Keratinocyte (primary cell): ENCODE measurements around the gene VPS18. TPM values are rescaled to one million over a fixed set of nuclear protein-coding genes. Genes with fewer than 3 reads are reported as not detected.
A peak's percentile ranks its signal among the peaks of the same experiment; 100 is the strongest.

ENCODE experiments used
- DNase-seq: peaks from one replicate; pipeline ENCODE4 v3.0.0-alpha.2; 2011; ENCODE audit warnings: low read depth, missing footprints, low spot score
- FAIRE-seq: peaks from 2 replicates; lab custom pipeline; 2011; peaks lifted over from hg19 to GRCh38; lab: Jason Lieb, UNC
- H2AFZ ChIP-seq: 2 replicates; pipeline ENCODE4 v1.6.0; 2012; ENCODE audit warnings: low read length, control low read depth, inconsistent platforms; ENCODE audit not compliant: control insufficient read depth
- H3K27ac ChIP-seq: 2 replicates; pipeline ENCODE4 v1.5.1; 2011; ENCODE audit warnings: low read length; ENCODE audit not compliant: control insufficient read depth, insufficient read depth
- H3K27me3 ChIP-seq: 3 replicates; pipeline ENCODE4 v1.6.0; 2011; ENCODE audit warnings: low read length; ENCODE audit not compliant: control insufficient read depth, insufficient read depth; ENCODE audit errors: extremely low read depth
- H3K36me3 ChIP-seq, 2 experiments: 2 replicates in 1 of 2; 3 replicates in 1 of 2; pipeline ENCODE4 v1.5.1; 2011; ENCODE audit warnings: low read length in 2 of 2, mild to moderate bottlenecking in 1 of 2; ENCODE audit not compliant: control insufficient read depth in 2 of 2, insufficient read depth in 2 of 2; ENCODE audit errors: extremely low read depth in 1 of 2
- H3K4me1 ChIP-seq: 3 replicates; pipeline ENCODE4 v1.5.1; 2011; ENCODE audit warnings: low read length; ENCODE audit not compliant: control insufficient read depth, insufficient read depth; ENCODE audit errors: extremely low read depth
- H3K4me2 ChIP-seq: 3 replicates; pipeline ENCODE4 v1.6.0; 2011; ENCODE audit warnings: low read depth, low read length; ENCODE audit not compliant: control insufficient read depth, insufficient read depth; ENCODE audit errors: extremely low read depth
- H3K4me3 ChIP-seq, 3 experiments: fragments of 200-600 bp in 1 of 3; sonication (generic) in 1 of 3; 2 replicates in 2 of 3; 3 replicates in 1 of 3; pipeline ENCODE4 v1.5.1; 2011 to 2016; ENCODE audit warnings: low read length in 3 of 3, mild to moderate bottlenecking in 3 of 3, control low read depth in 2 of 3, inconsistent platforms in 1 of 3, low read depth in 1 of 3, mixed read lengths in 1 of 3, mixed run types in 1 of 3, moderate library complexity in 1 of 3; ENCODE audit not compliant: control insufficient read depth in 2 of 3, insufficient read depth in 2 of 3; ENCODE audit errors: extremely low read depth in 1 of 3
- H3K79me2 ChIP-seq: 2 replicates; pipeline ENCODE4 v1.6.0; 2012; ENCODE audit warnings: low read length; ENCODE audit not compliant: control insufficient read depth, insufficient read depth
- H3K9ac ChIP-seq: 3 replicates; pipeline ENCODE4 v1.6.0; 2011; ENCODE audit warnings: low read length; ENCODE audit not compliant: control insufficient read depth, insufficient read depth; ENCODE audit errors: extremely low read depth
- H3K9me1 ChIP-seq: 3 replicates; pipeline ENCODE4 v1.6.0; 2011; ENCODE audit warnings: low read length; ENCODE audit not compliant: control insufficient read depth, insufficient read depth; ENCODE audit errors: extremely low read depth
- H3K9me3 ChIP-seq: 2 replicates; pipeline ENCODE4 v1.5.1; 2012; ENCODE audit warnings: low read depth, low read length; ENCODE audit not compliant: control insufficient read depth
- H4K20me1 ChIP-seq: 3 replicates; pipeline ENCODE4 v1.6.0; 2011; ENCODE audit warnings: low read length; ENCODE audit not compliant: control insufficient read depth, insufficient read depth; ENCODE audit errors: extremely low read depth
- EZH2 ChIP-seq: IDR thresholded peaks from one replicate; pipeline ENCODE4 v1.6.1; 2012; ENCODE audit warnings: inconsistent platforms, mild to moderate bottlenecking, low read length, moderate library complexity
- dilution Hi-C: fragments of 300-500 bp; cut with MboI; formaldehyde crosslinking; loops from one replicate; pipeline ENCODE4 v1.7.0; 2020; ENCODE audit warnings: low sequenced_read_pairs; ENCODE audit not compliant: extremely low pct_ligation_motif_present
- polyA plus RNA-seq, 5 experiments: library from polyadenylated mRNA; depleted of rRNA in 3 of 5; stranded (reverse) in 3 of 5; stranded (forward) in 1 of 5; unstranded in 1 of 5; fragments of >200 nt; gene quantifications; 1 replicate in 1 of 5; 2 replicates in 3 of 5; 3 replicates in 1 of 5; pipeline versions ENCODE4 v1.2.1 to v1.2.3, GENCODE V29; 2011 to 2012; ENCODE audit warnings: missing spikeins in 2 of 5, low read depth in 1 of 5, low replicate concordance in 1 of 5
- TF ChIP-seq, protein P1 (sequence below), 3 experiments: IDR thresholded peaks in 1 of 3; conservative IDR thresholded peaks in 1 of 3; optimal IDR thresholded peaks in 1 of 3; 2 replicates in 2 of 3; 3 replicates in 1 of 3; pipeline versions ENCODE3 to v1.5.1; 2011; ENCODE audit warnings: low read length in 3 of 3, mild to moderate bottlenecking in 3 of 3, moderate library complexity in 2 of 3, control low read depth in 1 of 3, inconsistent platforms in 1 of 3; ENCODE audit not compliant: insufficient read depth in 2 of 3; ENCODE audit errors: extremely low read depth in 1 of 3

VPS18 gene
- polyA plus RNA-seq, 1 donor (not counting 4 experiments of a cell fraction or from before 2014, with no cell fraction given): 11.6 TPM

DNA sequence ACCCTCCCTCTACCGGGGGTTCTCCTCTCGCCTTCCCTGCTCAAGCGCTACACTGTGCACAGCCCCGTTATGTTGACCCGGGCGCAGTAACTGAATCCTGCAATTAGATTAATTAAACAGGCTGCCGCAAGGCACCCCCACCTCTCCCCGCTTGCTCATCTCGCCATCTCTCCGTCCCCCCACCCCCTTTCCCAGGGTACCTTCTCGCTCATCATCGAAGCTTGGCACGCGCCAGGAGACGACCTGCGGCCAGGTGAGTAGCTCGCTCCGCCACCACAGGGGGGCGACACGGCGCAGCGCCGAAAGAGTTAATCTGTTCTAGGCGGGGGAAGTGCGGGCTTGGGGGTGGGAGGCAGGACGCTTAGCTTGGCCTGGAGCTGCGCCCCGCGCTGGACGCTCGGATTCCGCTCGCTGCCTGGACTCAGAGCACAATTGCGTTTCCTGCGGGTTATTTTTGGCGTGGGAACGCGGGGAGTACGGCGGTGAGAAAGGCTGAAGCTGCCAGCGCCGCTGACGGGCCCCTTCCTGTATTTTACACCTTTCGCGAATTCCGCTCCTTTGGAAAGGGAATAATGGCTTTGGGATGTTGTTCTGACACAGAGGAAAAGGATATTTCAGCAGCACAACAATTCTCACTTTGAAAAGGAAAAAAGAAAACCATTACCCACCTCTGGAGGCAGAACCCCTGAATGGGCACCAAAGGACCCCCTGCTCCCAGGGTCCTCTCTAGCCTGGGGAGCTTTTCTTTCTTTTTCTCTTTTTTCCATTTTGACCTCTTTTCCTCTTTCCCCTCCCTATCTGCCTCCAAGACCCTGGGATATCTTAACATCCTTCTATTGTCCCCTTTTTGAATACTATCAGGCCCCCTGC is 36.4 kb downstream of the VPS18 start:
- Histone ChIP-seq H2AFZ (no peak overlapping the region), H3K4me1 (peaks cover 19% of the 10 kb centered on the region), H3K9me3 (no peaks in the 10 kb centered on the region), H3K36me3 (no peaks in the 10 kb centered on the region), H3K79me2 (no peaks in the 10 kb centered on the region), H3K4me3 (peak overlapping the region in 2 of 3 experiments; percentile 43 to 51), H3K9me1 (no peaks in the 10 kb centered on the region), H3K9ac (no peak overlapping the region), H3K4me2 (peak overlapping the region; percentile 70), H3K27ac (no peak overlapping the region), H4K20me1 (peaks cover 2% of the 10 kb centered on the region), H3K27me3 (peaks cover 79% of the 10 kb centered on the region)
- DNase-seq (no peak), FAIRE-seq (no peak)
- dilution Hi-C loops: no loop called here
- no peak for TF ChIP-seq EZH2
- TF ChIP-seq, protein P1, sequence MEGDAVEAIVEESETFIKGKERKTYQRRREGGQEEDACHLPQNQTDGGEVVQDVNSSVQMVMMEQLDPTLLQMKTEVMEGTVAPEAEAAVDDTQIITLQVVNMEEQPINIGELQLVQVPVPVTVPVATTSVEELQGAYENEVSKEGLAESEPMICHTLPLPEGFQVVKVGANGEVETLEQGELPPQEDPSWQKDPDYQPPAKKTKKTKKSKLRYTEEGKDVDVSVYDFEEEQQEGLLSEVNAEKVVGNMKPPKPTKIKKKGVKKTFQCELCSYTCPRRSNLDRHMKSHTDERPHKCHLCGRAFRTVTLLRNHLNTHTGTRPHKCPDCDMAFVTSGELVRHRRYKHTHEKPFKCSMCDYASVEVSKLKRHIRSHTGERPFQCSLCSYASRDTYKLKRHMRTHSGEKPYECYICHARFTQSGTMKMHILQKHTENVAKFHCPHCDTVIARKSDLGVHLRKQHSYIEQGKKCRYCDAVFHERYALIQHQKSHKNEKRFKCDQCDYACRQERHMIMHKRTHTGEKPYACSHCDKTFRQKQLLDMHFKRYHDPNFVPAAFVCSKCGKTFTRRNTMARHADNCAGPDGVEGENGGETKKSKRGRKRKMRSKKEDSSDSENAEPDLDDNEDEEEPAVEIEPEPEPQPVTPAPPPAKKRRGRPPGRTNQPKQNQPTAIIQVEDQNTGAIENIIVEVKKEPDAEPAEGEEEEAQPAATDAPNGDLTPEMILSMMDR (optimal IDR thresholded peaks at IDR 0.05 in 1 of 3, IDR thresholded peaks at IDR 0.05 in 1 of 3, conservative IDR thresholded peaks at IDR 0.05 in 1 of 3; ENCODE audit: extremely low read depth in 1 of 3, insufficient read depth in 2 of 3, low read length in 3 of 3): peak; percentile 58 to 93 (median 77)

DNA sequence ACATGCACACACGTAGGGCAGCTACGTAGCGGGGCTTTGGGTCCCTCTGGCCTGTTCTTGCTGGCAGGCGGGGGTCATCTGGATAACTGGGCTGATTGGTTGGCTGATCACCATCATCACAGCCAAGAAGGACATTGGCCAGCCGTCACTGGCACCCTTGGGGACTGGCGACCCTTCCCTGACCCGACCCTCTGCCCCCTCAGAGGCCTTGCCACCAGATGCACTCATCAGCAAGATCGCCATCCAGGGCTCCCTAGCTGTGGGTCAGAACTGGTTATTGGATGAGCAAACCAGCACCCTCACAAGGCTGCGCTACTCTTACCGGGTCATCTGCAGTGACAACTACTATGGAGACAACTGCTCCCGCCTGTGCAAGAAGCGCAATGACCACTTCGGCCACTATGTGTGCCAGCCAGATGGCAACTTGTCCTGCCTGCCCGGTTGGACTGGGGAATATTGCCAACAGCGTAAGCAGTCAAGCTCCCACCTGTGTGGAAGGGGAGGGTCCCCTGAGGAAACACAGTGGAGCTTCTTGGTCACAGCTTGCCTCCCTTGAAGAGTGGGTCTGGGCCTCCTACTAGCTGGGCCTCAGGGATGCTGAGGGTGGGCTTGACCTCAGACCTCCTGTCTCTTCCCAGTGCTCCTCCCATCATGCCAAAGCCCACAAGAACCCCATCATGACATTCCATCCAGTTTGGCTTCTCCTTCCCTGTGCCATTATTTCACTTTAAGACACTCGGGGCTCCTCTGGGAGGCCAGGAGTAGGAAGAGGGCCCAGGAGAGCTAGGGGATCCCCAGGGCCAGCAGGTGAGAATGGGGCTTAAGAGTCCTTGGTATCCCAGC is 37.3 kb downstream of the VPS18 start:
- no peak overlapping the region for H2AFZ ChIP-seq

More for the DNA sequence above, 37.3 kb downstream of the VPS18 start:
- Histone ChIP-seq H3K9ac (no peak overlapping the region), H3K27me3 (peaks cover 71% of the 10 kb centered on the region), H3K4me1 (peaks cover 15% of the 10 kb centered on the region), H3K27ac (no peak overlapping the region), H3K4me3 (no peak overlapping the region), H3K9me1 (no peaks in the 10 kb centered on the region), H3K9me3 (no peaks in the 10 kb centered on the region), H4K20me1 (peaks cover 2% of the 10 kb centered on the region), H3K79me2 (no peaks in the 10 kb centered on the region), H3K4me2 (no peak overlapping the region), H3K36me3 (no peaks in the 10 kb centered on the region)
- dilution Hi-C loops: no loop called here
- no peak for FAIRE-seq
- no peak for DNase-seq
- TF ChIP-seq, protein P1 (optimal IDR thresholded peaks at IDR 0.05 in 1 of 3, IDR thresholded peaks at IDR 0.05 in 1 of 3, conservative IDR thresholded peaks at IDR 0.05 in 1 of 3; ENCODE audit: extremely low read depth in 1 of 3, insufficient read depth in 2 of 3, low read length in 3 of 3): no peak
